ENCODE data around the gene CCSER1. TPM values are rescaled to one million over a fixed set of nuclear protein-coding genes. Genes with fewer than 3 reads are reported as not detected.

CCSER1 gene
- total and polyA plus RNA-seq, 2 of the 8 experiments (the other 6 are each of a cell fraction or from before 2014, with no cell fraction given): 0.26 to 0.84 TPM

DNA sequence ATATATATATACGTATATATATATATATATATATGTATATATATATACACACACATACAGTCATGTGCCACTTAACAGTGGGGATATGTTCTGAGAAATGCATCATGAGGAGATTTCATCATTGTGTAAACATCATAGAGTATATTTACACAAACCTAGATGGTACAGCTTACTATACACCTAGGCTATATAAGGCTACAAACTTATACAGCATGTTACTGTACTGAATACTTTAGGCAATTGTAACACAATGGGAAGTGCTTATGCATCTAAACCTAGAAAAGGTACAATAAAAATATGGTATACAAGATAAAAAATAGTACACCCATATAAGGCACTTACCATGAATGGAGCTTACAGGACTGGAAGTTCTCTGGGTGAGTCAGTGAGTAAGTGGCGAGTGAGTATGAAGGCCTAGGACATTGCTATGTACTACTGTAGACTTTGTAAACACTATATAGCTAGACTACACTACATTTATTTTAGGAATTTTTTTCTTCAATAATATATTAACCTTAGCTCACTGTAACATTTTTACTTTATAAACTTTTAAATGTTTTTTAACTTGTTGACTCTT lies 13.2 kb upstream of the CCSER1 start (continued):
- TF ChIP-seq, protein P1, sequence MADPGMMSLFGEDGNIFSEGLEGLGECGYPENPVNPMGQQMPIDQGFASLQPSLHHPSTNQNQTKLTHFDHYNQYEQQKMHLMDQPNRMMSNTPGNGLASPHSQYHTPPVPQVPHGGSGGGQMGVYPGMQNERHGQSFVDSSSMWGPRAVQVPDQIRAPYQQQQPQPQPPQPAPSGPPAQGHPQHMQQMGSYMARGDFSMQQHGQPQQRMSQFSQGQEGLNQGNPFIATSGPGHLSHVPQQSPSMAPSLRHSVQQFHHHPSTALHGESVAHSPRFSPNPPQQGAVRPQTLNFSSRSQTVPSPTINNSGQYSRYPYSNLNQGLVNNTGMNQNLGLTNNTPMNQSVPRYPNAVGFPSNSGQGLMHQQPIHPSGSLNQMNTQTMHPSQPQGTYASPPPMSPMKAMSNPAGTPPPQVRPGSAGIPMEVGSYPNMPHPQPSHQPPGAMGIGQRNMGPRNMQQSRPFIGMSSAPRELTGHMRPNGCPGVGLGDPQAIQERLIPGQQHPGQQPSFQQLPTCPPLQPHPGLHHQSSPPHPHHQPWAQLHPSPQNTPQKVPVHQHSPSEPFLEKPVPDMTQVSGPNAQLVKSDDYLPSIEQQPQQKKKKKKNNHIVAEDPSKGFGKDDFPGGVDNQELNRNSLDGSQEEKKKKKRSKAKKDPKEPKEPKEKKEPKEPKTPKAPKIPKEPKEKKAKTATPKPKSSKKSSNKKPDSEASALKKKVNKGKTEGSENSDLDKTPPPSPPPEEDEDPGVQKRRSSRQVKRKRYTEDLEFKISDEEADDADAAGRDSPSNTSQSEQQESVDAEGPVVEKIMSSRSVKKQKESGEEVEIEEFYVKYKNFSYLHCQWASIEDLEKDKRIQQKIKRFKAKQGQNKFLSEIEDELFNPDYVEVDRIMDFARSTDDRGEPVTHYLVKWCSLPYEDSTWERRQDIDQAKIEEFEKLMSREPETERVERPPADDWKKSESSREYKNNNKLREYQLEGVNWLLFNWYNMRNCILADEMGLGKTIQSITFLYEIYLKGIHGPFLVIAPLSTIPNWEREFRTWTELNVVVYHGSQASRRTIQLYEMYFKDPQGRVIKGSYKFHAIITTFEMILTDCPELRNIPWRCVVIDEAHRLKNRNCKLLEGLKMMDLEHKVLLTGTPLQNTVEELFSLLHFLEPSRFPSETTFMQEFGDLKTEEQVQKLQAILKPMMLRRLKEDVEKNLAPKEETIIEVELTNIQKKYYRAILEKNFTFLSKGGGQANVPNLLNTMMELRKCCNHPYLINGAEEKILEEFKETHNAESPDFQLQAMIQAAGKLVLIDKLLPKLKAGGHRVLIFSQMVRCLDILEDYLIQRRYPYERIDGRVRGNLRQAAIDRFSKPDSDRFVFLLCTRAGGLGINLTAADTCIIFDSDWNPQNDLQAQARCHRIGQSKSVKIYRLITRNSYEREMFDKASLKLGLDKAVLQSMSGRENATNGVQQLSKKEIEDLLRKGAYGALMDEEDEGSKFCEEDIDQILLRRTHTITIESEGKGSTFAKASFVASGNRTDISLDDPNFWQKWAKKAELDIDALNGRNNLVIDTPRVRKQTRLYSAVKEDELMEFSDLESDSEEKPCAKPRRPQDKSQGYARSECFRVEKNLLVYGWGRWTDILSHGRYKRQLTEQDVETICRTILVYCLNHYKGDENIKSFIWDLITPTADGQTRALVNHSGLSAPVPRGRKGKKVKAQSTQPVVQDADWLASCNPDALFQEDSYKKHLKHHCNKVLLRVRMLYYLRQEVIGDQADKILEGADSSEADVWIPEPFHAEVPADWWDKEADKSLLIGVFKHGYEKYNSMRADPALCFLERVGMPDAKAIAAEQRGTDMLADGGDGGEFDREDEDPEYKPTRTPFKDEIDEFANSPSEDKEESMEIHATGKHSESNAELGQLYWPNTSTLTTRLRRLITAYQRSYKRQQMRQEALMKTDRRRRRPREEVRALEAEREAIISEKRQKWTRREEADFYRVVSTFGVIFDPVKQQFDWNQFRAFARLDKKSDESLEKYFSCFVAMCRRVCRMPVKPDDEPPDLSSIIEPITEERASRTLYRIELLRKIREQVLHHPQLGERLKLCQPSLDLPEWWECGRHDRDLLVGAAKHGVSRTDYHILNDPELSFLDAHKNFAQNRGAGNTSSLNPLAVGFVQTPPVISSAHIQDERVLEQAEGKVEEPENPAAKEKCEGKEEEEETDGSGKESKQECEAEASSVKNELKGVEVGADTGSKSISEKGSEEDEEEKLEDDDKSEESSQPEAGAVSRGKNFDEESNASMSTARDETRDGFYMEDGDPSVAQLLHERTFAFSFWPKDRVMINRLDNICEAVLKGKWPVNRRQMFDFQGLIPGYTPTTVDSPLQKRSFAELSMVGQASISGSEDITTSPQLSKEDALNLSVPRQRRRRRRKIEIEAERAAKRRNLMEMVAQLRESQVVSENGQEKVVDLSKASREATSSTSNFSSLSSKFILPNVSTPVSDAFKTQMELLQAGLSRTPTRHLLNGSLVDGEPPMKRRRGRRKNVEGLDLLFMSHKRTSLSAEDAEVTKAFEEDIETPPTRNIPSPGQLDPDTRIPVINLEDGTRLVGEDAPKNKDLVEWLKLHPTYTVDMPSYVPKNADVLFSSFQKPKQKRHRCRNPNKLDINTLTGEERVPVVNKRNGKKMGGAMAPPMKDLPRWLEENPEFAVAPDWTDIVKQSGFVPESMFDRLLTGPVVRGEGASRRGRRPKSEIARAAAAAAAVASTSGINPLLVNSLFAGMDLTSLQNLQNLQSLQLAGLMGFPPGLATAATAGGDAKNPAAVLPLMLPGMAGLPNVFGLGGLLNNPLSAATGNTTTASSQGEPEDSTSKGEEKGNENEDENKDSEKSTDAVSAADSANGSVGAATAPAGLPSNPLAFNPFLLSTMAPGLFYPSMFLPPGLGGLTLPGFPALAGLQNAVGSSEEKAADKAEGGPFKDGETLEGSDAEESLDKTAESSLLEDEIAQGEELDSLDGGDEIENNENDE (IDR thresholded peaks at IDR 0.05; ENCODE audit: insufficient replicate concordance, low read length): no peak
- TF ChIP-seq CEBPB (IDR thresholded peaks at IDR 0.05; ENCODE audit: low read depth, low read length): no peak
- TF ChIP-seq ASH2L (IDR thresholded peaks at IDR 0.05; ENCODE audit: low read length): no peak
- no peak for TF ChIP-seq SIN3A (conservative IDR thresholded peaks at IDR 0.05 in 1 of 2, IDR thresholded peaks at IDR 0.05 in 1 of 2; ENCODE audit: low read depth in 1 of 2, low read length in 2 of 2)
- no peak for TF ChIP-seq BRCA1 (IDR thresholded peaks at IDR 0.05; ENCODE audit: low read depth, low read length)
- no peak for TF ChIP-seq ZNF274 (IDR thresholded peaks at IDR 0.05; ENCODE audit: borderline replicate concordance, extremely low read depth, low read length)
- no peak for TF ChIP-seq YY1 (IDR thresholded peaks at IDR 0.05; ENCODE audit: low read depth, low read length)
- no peak for TF ChIP-seq NRF1 (IDR thresholded peaks at IDR 0.05; ENCODE audit: low read depth, low read length)
- TF ChIP-seq JUN (IDR thresholded peaks at IDR 0.05; ENCODE audit: low read depth, low read length): no peak
- TF ChIP-seq SP2 (IDR thresholded peaks at IDR 0.05; ENCODE audit: low read length): no peak
- TF ChIP-seq PHF8 (conservative IDR thresholded peaks at IDR 0.05; ENCODE audit: low read depth, low read length): no peak
- no peak for TF ChIP-seq TBP (IDR thresholded peaks at IDR 0.05; ENCODE audit: low read depth, low read length)
